GM21576 (cell line): ENCODE results near the gene FAHD2A.
"Not testable (repeated sequence)": the region's sequence is repeated elsewhere in the genome, so short reads cannot be mapped to it uniquely, and the experiment has no call there.

ENCODE experiments used
- ATAC-seq: cut with Tn5 transposase; IDR thresholded peaks from one replicate; pipeline ENCODE4 v1.9.1; 2021; ENCODE audit warnings: mild to moderate bottlenecking, moderate library complexity; ENCODE audit not compliant: unreplicated experiment

Gene FAHD2A

GRCh38 chr2:95375532-95376150 lies 26.9 kb upstream of the FAHD2A start:
- no peak for ATAC-seq

GRCh38 chr2:95376311-95377215 lies 25.9 kb upstream of the FAHD2A start:
- ATAC-seq, result no peak

- no peak for ATAC-seq
Measured at GRCh38 chr2:95377216-95378123, 25.0 kb upstream of the FAHD2A start.

- ATAC-seq, result not testable (repeated sequence)
Measured at GRCh38 chr2:95378281-95378680, 24.2 kb upstream of the FAHD2A start.

DNA sequence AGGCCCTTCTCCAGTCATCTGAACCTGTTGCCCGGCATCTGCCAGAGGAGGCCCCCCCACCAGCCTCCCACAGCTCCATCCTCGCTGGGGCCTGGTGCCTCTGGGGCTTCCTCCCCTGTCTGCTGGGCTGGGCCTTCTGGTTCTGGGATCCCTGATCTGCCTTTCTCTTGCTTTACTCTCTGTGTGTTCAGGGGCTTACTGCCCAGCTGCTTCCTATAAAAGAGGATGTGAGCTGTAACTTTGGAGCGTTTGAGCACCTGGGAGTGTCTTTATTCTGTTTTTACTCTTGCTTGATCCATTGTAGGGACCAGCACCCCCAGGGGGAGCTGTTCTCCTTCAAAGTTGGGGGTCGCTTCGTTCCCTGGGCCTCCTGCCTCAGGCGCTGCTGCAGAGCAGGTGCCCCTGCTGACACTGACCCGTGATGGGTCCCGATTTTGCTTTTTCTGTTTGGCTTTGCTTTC lies 23.1 kb upstream of the FAHD2A start:
- ATAC-seq, result no peak

DNA sequence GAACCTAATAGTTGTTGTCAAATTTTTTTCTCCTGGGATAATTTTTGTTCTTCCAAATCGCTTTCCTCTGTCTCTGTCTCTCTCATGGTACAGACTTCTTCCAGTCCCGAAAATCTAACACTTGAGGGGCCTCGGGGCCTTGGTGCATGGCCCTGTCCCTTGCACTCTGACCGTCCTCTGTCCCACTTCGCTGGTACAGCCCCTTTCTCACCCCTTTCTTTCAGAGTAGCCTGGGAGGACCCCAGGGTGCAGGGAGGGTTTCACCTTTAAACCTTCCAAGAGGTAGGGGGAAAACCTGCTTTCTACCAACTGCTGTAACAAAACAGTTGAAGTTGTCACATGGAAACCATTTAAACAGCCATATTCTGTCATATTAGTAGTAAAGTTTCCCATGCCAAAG lies 22.2 kb upstream of the FAHD2A start:
- ATAC-seq, result no peak

- ATAC-seq, result no peak
Measured at GRCh38 chr2:95380731-95381130, 21.8 kb upstream of the FAHD2A start.

DNA sequence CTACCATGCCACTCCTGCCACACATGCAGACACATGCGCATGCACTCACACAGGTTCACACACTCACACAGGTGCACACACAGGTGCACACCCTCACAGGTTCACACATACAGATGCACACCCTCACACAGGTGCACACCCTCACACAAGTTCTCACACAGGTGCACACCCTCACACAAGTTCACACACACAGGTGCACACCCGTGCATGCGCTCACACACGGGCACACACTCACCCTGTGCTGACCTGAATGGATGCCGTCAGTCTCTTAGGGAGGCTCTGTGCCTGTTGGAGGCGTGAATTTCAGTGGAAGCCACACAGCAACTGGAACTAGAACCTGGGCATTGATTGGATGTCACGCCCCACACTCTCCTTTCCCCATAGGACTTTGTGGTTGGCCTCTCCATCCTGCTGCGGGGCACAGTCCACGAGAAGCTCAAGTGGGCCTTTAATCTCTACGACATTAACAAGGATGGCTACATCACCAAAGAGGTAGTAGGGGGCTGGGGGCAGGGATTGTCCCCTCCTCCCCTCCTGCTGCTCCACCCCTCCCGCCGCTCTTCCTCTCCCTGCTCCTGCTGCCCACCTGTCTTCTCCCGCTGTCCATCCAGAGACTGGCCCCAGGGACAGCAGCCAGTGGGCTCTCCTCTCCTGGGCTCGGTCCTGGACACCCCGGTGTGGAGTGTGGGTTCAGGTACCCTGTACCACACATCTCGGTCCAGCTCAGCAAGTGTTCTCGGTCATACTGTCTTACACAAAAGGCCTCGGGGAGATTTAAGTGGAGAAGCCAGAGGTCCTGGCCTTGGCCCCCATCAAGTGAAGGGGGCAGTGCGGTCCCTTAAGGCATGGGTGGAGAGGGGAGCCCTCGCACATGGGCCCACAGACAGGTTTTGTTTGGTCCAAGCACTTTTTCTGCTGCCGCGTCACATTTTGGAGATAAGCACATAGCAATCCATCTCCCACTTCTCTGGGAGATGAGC lies 21.0 kb upstream of the FAHD2A start:
- ATAC-seq, result no peak

DNA sequence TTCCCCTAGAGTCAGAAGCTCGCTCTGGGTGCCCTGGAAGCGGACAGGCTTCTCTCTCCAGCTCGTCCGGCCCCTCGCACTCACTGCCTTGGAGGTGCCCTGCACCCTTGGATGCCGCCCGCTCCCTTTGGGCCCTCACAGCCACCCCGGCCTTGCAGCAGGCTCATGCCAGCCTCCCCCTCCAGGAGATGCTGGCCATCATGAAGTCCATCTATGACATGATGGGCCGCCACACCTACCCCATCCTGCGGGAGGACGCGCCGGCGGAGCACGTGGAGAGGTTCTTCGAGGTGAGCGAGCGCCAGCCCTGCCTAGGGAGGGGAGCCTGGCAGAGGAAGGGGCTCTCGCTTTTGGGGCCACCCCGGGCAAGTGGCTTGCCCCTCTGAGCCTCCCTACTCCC lies 20.3 kb upstream of the FAHD2A start:
- ATAC-seq, result no peak

- ATAC-seq, result no peak
Measured at GRCh38 chr2:95382686-95383634, 19.5 kb upstream of the FAHD2A start.

- ATAC-seq, result no peak
Measured at GRCh38 chr2:95383635-95384027, 18.9 kb upstream of the FAHD2A start.

DNA sequence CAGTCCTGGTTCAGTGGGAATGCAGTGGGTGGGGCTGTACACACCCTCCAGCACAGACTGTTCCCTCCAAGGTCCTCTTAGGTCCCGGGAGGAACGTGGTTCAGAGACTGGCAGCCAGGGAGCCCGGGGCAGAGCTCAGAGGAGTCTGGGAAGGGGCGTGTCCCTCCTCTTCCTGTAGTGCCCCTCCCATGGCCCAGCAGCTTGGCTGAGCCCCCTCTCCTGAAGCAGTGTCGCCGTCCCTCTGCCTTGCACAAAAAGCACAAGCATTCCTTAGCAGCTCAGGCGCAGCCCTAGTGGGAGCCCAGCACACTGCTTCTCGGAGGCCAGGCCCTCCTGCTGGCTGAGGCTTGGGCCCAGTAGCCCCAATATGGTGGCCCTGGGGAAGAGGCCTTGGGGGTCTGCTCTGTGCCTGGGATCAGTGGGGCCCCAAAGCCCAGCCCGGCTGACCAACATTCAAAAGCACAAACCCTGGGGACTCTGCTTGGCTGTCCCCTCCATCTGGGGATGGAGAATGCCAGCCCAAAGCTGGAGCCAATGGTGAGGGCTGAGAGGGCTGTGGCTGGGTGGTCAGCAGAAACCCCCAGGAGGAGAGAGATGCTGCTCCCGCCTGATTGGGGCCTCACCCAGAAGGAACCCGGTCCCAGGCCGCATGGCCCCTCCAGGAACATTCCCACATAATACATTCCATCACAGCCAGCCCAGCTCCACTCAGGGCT lies 17.5 kb upstream of the FAHD2A start:
- no peak for ATAC-seq

DNA sequence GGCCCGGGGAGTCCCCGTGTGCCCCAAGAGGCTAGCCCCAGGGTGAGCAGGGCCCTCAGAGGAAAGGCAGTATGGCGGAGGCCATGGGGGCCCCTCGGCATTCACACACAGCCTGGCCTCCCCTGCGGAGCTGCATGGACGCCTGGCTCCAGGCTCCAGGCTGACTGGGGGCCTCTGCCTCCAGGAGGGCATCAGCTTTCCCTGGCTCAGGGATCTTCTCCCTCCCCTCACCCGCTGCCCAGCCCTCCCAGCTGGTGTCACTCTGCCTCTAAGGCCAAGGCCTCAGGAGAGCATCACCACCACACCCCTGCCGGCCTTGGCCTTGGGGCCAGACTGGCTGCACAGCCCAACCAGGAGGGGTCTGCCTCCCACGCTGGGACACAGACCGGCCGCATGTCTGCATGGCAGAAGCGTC lies 16.9 kb upstream of the FAHD2A start:
- ATAC-seq, result no peak

DNA sequence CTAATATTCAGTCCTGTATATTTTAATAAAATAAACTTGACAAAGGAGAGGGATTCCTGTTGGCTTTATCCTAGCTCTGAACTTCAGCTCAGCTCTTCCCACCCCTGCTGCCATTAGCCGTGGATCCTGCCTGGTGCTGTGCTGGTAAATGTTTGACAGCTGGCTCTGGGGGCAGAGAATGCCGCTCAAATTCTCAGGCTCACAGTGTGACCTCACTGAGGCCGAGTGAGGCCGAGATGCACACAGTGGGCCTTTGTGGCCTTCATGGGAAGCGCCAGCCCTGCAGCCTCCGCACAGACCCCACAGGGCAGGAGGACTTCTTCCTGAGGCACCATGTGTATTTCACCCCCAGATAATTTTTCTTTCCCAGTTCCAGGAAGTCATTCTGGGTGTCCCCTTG lies 16.5 kb upstream of the FAHD2A start:
- ATAC-seq, result no peak

DNA sequence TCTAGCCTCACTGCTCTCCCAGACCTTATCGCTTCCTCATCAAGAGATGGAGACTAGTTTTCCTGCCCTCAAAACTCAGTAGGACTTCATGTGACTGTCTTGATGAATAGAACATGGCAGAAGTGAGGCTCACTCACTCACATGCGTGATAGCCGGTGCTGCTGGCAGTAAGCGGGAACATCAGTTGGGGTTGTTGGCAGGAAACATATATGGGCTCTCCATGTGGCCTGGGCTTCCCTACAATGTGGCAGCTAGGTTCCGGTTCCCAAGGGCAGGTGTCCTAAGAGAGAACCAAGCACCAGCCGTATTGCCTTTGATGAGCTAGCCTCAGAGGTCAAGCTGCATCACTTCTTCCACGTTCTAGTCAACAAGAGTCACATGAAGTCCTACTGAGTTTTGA lies 15.2 kb upstream of the FAHD2A start:
- no peak for ATAC-seq

GRCh38 chr2:95388091-95388692 lies 14.3 kb upstream of the FAHD2A start:
- ATAC-seq, result no peak

GRCh38 chr2:95388856-95389244 lies 13.7 kb upstream of the FAHD2A start:
- no peak for ATAC-seq
